GM06990 (cell line): ENCODE data around the gene CCBE1.

Experiments
- DNase-seq: peaks from one replicate; pipeline ENCODE4 v3.0.0-alpha.2; 2011; ENCODE audit not compliant: insufficient read length; ENCODE audit errors: extremely low read depth
- H3K27me3 ChIP-seq: replicated peaks from 2 replicates; pipeline ENCODE4 v1.6.0; 2011; ENCODE audit warnings: low read length; ENCODE audit not compliant: control insufficient read depth, insufficient read depth
- H3K36me3 ChIP-seq: 2 replicates; pipeline ENCODE4 v1.5.1; 2011; ENCODE audit warnings: low read length; ENCODE audit not compliant: control insufficient read depth, insufficient read depth
- H3K4me3 ChIP-seq: replicated peaks from 2 replicates; pipeline ENCODE4 v1.5.1; 2011; ENCODE audit warnings: low read depth, mild to moderate bottlenecking, control low read depth, low read length
- CTCF ChIP-seq: IDR thresholded peaks from 2 replicates; pipeline ENCODE4 v1.5.1; 2011; ENCODE audit warnings: low read length, control low read depth, mild to moderate bottlenecking, inconsistent platforms; ENCODE audit not compliant: insufficient read depth, poor library complexity, severe bottlenecking

Gene CCBE1

GRCh38 chr18:59597049-59597448 is 100.2 kb downstream of the CCBE1 start:
- no peak overlapping the region for H3K4me3 ChIP-seq
- no peak for TF ChIP-seq CTCF
- H3K27me3 ChIP-seq: no peaks in the 10 kb centered on the region; the same call in 1 of the 2 replicates
- DNase-seq: no peak
- no peaks in the 10 kb centered on the region for H3K36me3 ChIP-seq

- Histone ChIP-seq H3K27me3 (peaks cover 1% of the 10 kb centered on the region; the same call in 1 of the 2 replicates), H3K4me3 (no peak overlapping the region), H3K36me3 (no peaks in the 10 kb centered on the region)
- no peak for DNase-seq
- TF ChIP-seq CTCF: no peak
Observed at GRCh38 chr18:59593291-59593717, 103.9 kb downstream of the CCBE1 start.

- no peak for DNase-seq
- Histone ChIP-seq H3K36me3 (no peaks in the 10 kb centered on the region), H3K27me3 (peaks cover 1% of the 10 kb centered on the region; the same call in 1 of the 2 replicates), H3K4me3 (no peak overlapping the region)
- no peak for TF ChIP-seq CTCF
Observed at GRCh38 chr18:59592624-59593023, 104.6 kb downstream of the CCBE1 start.

- Histone ChIP-seq H3K36me3 (no peaks in the 10 kb centered on the region), H3K4me3 (no peak overlapping the region), H3K27me3 (peaks cover 2% of the 10 kb centered on the region; the same call in 1 of the 2 replicates)
- DNase-seq: no peak
- TF ChIP-seq CTCF: no peak
Observed at GRCh38 chr18:59582395-59582794, 114.8 kb downstream of the CCBE1 start.

GRCh38 chr18:59579509-59579908 is 117.7 kb downstream of the CCBE1 start:
- DNase-seq: no peak
- Histone ChIP-seq H3K36me3 (no peaks in the 10 kb centered on the region), H3K27me3 (no peaks in the 10 kb centered on the region; the same call in none of the 2 replicates), H3K4me3 (no peak overlapping the region)
- no peak for TF ChIP-seq CTCF

- TF ChIP-seq CTCF: no peak
- Histone ChIP-seq H3K36me3 (no peaks in the 10 kb centered on the region), H3K4me3 (no peak overlapping the region), H3K27me3 (no peaks in the 10 kb centered on the region; the same call in none of the 2 replicates)
- DNase-seq: no peak
Observed at GRCh38 chr18:59577386-59577655, 119.9 kb downstream of the CCBE1 start.
